HG02981 (cell line): Measurements from ENCODE around the gene CYB5D1.

Source experiments
- ATAC-seq: cut with Tn5 transposase; IDR thresholded peaks from one replicate; pipeline ENCODE4 v1.9.1; 2021; ENCODE audit warnings: mild to moderate bottlenecking, moderate library complexity; ENCODE audit not compliant: unreplicated experiment

CYB5D1 gene

GRCh38 chr17:7833011-7833794 is 24.6 kb upstream of the CYB5D1 start:
- ATAC-seq = no peak

GRCh38 chr17:7833795-7834541 is 23.8 kb upstream of the CYB5D1 start, which contains the start of gene KDM6B:
KDM6B (plus strand) TSS chr17:7834217; CDS start chr17:7845555, 11,338 bp downstream.
- ATAC-seq = peak; percentile 36

GRCh38 chr17:7834542-7834956 is 23.3 kb upstream of the CYB5D1 start:
- peak; percentile 5 for ATAC-seq

GRCh38 chr17:7834957-7835813 is 22.6 kb upstream of the CYB5D1 start:
- peak; percentile 44 for ATAC-seq

- ATAC-seq = no peak
Observed at GRCh38 chr17:7835814-7836595, 21.8 kb upstream of the CYB5D1 start.

DNA sequence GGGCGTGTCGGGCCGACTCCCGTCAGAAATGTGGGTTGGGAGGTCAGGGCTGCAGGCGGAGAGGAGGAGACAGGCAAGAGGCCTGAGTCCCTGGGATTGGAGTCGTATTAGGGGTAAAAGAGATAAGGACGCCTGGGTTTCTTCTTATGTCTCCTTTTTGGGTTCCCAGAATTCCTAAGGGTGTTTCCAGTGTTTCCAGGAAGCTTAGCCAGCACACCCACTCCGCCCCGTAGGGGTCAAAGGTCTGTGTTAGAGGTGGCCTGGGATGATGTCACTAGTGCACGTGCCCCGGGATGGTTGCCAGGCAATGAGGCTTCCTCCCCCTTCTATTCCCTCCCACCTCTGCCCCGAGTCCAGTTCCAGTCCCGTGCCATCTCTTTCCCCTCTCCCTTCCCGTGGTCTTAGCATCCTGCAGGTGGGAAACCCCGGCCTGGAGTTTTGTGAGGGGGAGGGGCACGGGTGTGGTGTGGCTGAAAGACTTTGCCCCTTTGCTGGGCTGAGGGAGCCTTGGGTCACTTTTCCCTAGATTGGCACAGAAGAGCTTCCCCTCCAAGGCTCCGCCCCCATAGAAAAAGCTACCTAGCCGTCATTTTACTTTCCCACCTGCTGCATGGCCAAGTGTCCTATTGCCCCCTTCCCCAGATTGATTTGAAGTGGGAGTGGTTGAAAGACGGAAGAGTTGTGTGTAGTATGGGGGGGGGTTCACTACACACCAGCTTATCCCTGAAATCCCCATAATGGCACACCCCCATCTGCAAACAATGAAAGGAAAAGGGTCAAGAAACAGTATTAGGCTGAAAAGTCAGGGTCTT is 21.0 kb upstream of the CYB5D1 start:
- no peak for ATAC-seq

DNA sequence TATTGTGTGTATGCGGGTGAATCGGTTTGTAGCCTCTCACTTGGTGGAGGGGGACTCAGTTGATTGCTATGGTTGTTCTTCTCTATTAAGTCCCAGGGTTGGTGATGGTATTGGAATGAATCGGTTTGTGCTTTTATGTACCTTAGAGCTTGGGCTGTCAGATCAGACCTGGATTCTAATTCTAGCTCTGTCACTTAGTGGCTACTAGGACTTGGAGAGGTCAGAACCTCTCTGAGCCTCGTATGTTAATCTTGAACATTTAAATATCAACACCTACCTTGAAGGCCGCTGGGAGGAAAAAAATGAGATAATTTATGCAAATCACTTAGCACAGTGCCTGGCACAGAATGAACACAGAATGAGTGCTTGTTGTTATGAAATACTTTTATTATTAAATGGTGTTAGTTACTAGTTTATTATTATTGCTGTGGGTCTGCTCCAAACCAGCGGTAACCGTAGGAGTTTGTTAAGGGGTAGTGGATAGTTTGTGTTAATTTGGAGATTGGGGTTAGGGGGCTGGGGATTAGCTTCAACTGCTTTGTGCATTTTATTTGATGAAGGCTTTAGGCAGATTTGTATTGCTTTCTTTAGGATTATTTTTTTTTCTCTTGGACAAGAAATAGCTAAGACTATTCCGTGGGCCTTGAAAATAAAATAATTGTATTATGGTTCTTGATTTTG is 20.3 kb upstream of the CYB5D1 start:
- ATAC-seq = no peak

DNA sequence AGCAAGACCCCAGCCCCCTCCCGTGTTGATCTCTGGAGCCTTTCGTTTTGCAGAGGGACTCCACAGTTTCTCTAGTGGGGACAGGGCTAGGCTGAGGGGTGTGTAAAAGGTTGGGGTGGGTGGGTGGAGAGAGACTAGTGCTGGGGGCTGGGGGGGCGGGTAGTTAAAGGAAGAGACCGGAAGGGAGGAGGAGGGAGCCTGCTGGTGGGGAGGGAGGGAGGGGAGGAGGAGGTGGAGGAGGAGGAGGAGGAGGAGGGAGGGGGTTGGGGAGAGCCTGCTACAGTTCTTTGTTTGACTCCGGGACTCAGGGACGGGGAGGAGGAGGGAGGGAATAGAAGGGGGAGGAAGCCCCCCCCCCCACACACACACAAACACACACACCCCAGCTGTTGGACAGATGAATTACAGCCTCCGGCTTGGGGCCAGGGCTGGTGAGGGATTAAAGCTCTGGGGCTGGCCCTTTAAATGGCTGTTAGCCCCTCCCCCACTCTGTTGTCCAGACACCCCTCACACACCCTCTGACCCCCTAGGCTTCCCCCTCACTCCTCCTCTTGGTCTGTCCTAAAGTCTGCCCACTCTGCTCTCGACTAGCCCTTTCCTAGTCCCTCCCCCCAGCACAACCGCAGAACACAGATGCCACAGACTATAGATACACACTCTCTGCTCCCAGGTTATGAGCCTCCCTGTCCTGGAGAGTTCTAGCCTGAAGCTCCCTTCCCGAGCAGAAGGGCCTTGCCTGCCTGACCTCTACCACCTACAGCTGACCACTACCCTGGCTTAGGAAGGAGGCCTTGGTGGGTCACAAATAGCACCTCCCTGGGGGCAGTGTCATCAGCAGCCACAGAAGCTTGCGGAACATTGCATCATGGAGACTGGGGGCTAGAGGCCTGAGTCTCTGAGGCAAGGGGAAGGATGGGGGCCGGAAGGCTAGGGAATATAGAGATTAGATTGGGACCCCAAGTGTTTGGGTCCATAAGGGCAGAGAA is 19.4 kb upstream of the CYB5D1 start:
- ATAC-seq = no peak

DNA sequence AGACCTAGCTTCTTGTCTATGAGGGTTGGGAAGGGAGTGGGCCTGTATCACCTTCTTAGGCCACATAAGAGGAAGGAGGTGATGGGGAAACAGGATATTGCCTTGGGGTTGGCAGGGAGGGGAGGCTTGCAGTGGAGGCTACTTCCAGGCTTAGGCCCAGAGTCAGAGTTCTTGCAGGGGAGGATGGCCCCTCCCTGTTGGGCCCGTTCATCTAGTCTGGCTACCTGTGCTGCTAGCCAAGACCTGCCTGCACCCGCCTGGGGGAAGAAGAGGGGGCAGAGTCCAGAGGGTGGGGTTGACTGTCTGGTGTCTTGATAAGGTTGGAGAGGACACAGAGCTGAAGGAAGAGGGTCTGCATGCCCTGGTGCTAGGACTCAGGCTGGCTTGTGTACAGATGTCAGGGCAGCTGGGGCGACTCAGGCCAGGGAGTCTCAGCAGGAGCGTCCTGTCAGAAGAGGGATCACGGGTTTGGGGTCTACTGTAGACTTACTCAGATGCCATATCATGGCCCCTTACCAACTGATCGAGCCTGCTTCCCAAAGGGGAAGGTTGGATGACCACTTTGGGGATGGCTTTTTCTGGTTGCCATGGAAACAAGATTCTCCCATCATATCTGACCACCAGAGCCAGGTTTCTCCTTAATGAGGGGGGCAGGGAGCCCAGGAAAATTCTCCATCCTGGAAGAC is 18.5 kb upstream of the CYB5D1 start:
- ATAC-seq = no peak

DNA sequence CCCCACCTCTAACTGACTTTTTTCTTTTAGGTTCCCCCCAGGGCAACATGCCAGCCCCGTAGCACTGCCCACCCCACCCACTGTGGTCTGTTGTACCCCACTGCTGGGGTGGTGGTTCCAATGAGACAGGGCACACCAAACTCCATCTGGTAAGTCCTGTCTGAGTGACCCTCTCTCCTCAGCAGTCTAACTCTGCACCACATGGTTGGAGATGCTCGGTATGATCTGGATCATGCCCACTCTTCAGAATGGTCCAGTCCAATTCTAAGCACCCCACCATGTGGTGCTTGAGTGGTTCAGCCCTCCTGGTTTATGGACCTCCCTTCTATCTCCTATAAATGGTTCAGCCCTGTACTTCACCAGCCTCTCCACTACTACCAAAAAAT is 17.9 kb upstream of the CYB5D1 start:
- no peak for ATAC-seq

DNA sequence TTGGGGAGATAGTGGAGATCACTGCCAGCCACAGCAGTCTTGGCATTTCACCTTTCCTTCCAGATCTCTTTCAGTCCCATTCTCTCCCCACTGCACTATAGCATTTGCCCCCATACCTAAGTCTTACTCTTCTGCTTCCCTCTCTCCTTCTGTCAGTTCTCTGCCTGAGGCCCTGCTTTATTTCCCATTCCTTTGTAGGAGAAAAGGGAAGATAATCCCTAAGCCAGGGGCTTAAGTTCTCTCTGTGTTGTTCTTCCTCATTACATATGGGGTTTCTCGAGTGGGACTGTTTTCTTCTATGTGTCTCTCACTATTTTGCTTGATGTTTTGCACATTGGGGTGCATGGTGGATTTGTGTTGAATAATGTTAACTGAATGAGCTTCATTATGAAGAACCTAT is 17.4 kb upstream of the CYB5D1 start:
- no peak for ATAC-seq

DNA sequence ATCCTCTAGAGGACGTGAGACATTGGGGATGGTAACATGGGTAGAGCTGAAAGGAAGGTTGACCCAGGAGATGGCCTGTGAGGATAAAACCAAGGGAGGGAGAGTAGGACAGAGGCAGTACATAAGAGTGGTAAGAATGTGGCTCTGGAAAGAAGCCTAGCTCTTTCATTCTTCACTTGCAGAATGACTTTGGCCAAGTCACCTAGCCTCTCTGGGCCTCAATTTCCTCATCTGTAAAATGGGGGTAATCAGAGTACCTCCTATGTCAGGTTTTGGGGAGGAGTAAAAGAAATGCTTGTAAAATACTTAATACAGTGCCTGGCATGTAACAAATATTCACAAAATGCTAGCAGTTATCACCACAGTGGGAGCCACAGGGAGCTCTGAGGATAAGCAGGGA is 16.9 kb upstream of the CYB5D1 start:
- ATAC-seq = no peak

DNA sequence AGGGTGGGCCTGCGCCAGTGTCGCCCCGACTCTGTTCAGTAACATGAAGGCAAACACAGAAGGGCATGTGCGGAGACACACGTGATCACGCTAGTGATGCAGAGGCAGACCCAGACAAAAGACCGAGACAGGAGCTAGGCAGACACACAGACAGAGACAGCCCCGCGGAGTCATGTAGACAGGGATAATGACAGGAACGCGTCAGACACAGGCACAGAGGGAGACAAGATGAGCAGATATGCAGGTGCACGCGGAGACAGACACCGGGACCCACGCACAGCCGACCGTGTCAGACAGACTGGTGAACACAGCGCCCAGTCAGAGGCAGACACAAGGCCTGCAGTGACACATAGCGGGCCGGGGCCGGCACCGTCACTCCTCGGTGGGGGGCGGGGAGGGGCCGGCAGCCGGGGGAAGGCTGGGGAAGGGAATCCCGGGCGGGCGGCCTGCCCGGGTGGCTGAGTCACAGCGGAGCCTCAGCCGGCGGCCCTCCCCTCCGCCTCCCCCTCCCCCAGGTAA is 16.3 kb upstream of the CYB5D1 start:
- ATAC-seq = peak; percentile 4

DNA sequence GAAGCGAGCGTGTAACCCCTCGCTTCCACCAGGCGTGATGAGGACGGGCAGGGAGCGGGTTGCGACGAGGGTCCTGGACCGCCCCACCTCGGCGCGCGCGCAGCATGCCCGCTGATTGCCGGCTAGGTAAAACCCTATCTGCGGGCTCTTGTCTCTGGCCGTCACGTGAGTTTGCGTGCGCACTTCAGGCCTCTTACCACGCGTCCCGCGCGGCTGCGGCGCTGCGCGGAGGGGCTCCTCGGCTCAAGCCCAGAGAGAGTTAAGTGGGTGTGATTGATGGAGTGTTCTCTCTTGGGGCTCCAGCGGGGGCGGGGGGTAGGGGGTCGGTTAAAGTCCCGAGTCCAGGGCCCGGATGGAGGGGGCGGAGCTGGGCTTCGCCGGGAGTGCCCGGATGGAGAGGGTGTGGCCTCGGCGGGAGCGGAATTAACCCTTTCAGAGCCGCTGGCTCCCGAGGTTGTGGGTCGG is 15.9 kb upstream of the CYB5D1 start:
- peak; percentile 16 for ATAC-seq

GRCh38 chr17:7842380-7843256 is 15.2 kb upstream of the CYB5D1 start:
- ATAC-seq = peak; percentile 26

DNA sequence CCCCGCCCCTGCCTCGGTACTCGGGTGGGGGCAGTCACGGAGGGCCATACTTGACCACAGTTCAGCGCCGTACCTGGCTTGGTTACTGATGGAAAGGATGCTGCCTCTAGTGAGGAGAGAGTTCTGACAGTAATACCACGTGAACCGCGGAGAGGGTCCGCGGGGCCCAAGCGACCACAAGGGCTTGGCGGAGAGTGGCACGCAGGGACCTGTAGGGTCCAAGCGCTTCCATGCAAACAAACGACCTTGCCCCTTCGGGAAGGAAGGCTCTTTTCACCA is 14.6 kb upstream of the CYB5D1 start:
- no peak for ATAC-seq
